GM23248 (cell line): ENCODE data around the gene AMELY. TPM values are rescaled to one million over a fixed set of nuclear protein-coding genes. Genes with fewer than 3 reads are reported as not detected.

Experiments used
- DNase-seq: peaks from one replicate; pipeline ENCODE4 v3.0.0-alpha.2; 2015
- H2AFZ ChIP-seq: fragments of 200-600 bp; sonication (generic); 2 replicates; pipeline ENCODE4 v1.6.1; 2016; ENCODE audit warnings: antibody characterized with exemption
- H3F3A ChIP-seq: fragments of 200-600 bp; sonication (generic); 2 replicates; pipeline ENCODE4 v1.6.1; 2016; ENCODE audit warnings: mild to moderate bottlenecking, antibody characterized with exemption, mixed run types; ENCODE audit not compliant: insufficient read depth
- H3K27ac ChIP-seq: fragments of 200-600 bp; sonication (generic); 2 replicates; pipeline ENCODE4 v1.5.1; 2016; ENCODE audit warnings: mild to moderate bottlenecking
- H3K27me3 ChIP-seq: fragments of 200-600 bp; sonication (generic); replicated peaks from 2 replicates; pipeline ENCODE4 v1.6.1; 2016; ENCODE audit warnings: mild to moderate bottlenecking; ENCODE audit not compliant: insufficient read depth
- H3K36me3 ChIP-seq: fragments of 200-600 bp; sonication (generic); 2 replicates; pipeline ENCODE4 v1.6.1; 2016; ENCODE audit warnings: low read depth, mild to moderate bottlenecking
- H3K4me1 ChIP-seq: fragments of 200-600 bp; sonication (generic); 2 replicates; pipeline ENCODE4 v1.6.1; 2016; ENCODE audit warnings: mild to moderate bottlenecking; ENCODE audit not compliant: insufficient read depth
- H3K4me2 ChIP-seq: fragments of 200-600 bp; sonication (generic); one replicate; pipeline ENCODE4 v1.6.1; 2016; ENCODE audit warnings: mild to moderate bottlenecking; ENCODE audit not compliant: unreplicated experiment
- H3K4me3 ChIP-seq: fragments of 200-600 bp; sonication (generic); 2 replicates; pipeline ENCODE4 v1.5.1; 2016; ENCODE audit warnings: mild to moderate bottlenecking
- H3K79me2 ChIP-seq: fragments of 200-600 bp; sonication (generic); 2 replicates; pipeline ENCODE4 v1.6.1; 2016; ENCODE audit warnings: mild to moderate bottlenecking; ENCODE audit not compliant: insufficient read depth
- H3K9ac ChIP-seq: fragments of 200-600 bp; sonication (generic); 2 replicates; pipeline ENCODE4 v1.6.1; 2016; ENCODE audit warnings: mild to moderate bottlenecking
- H3K9me2 ChIP-seq: fragments of 200-600 bp; sonication (generic); 2 replicates; pipeline ENCODE4 v1.6.1; 2016; ENCODE audit warnings: mixed run types, mild to moderate bottlenecking, moderate library complexity; ENCODE audit not compliant: insufficient read depth
- H3K9me3 ChIP-seq: fragments of 200-600 bp; sonication (generic); one replicate; pipeline ENCODE4 v1.6.1; 2017; ENCODE audit warnings: low read depth
- H4K20me1 ChIP-seq: fragments of 200-600 bp; sonication (generic); 2 replicates; pipeline ENCODE4 v1.6.0; 2016; ENCODE audit not compliant: insufficient read depth
- EZH2 ChIP-seq: fragments of 200-600 bp; sonication (generic); IDR thresholded peaks from 2 replicates; pipeline ENCODE4 v1.6.1; 2018; ENCODE audit warnings: antibody characterized with exemption, mild to moderate bottlenecking; ENCODE audit not compliant: insufficient read depth, poor library complexity, severe bottlenecking
- EZH2phosphoT487 ChIP-seq: fragments of 200-600 bp; sonication (generic); IDR thresholded peaks from 2 replicates; pipeline ENCODE4 v1.6.1; 2018; ENCODE audit warnings: antibody characterized with exemption, moderate library complexity, mild to moderate bottlenecking, low read depth; ENCODE audit not compliant: insufficient read depth
- WGBS, 2 experiments: methylation state at CpG; one replicate each; pipeline ENCODE4 v1.1.6; 2015 to 2017; ENCODE audit warnings: low lambda C conversion rate in 2 of 2, low coverage in 1 of 2; ENCODE audit errors: missing lambda C conversion rate in 2 of 2; 5-methylcytosine and 5-hydroxymethylcytosine counted together
- in situ Hi-C: fragments of 300-500 bp; cut with MboI; formaldehyde crosslinking; loops from 2 replicates; pipeline ENCODE4 v1.15.0; 2020
- polyA plus RNA-seq: library from polyadenylated mRNA; unstranded; fragments of >200 nt; fragmentation: Nextera tagmentation; extraction: Ambion mirVana; gene quantifications from 2 replicates; pipeline ENCODE4 v1.2.1, GENCODE V29; 2016
- total RNA-seq: library from RNA; depleted of rRNA; stranded (reverse); fragments of >200 nt; shearing (Covaris generic); gene quantifications from 2 replicates; pipeline ENCODE4 v1.2.3, GENCODE V29; 2014; rRNA removed

AMELY gene, protein sequence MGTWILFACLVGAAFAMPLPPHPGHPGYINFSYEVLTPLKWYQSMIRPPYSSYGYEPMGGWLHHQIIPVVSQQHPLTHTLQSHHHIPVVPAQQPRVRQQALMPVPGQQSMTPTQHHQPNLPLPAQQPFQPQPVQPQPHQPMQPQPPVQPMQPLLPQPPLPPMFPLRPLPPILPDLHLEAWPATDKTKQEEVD
- not detected in 2 replicates for total RNA-seq
- polyA plus RNA-seq, result not detected in 2 replicates

DNA sequence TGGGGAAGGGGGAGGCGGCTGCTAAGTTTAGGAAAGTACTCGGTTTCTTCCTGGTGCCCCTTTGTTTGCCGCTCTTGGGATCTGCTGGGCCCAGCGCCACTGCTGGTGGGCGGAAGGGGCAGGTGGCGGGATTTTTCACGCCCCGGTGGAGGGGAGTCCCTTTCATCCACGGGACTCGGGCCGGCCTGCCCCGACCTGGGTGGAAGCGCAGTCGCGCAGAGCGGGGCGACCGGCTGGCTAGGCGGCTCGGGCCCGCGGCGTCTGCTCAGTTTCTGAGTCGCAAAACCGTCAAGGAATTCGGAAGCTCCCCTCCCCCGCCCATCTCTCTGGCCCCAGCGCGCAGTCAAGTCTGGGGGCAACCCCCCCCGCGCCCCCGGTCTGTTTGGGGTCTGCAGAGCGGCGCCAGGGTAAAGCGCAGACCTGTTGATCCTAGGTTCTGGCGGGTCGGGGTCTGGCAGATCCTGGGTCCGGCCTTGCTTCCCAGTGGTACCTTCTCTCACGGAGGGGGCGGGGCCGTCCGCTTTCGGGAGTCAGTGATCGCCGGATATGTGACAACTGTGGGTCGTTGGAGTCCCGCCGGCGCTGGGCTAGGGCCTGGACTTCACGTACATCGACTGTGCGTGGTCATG lies at the start of gene AMELY:
Gene AMELY (minus strand): TSS at position 500 of the 629 bp plus-strand sequence. CDS start 39,144 bp downstream, outside the sequence.
- Histone ChIP-seq H3K9me3 (no peaks in the 10 kb centered on the region), H3K4me3 (no peak within 1 kb of the TSS), H3K27ac (no peak within 1 kb of the TSS), H3K9me2 (no peaks in the 10 kb centered on the region), H3F3A (no peaks in the 10 kb centered on the region), H3K27me3 (no peaks in the 10 kb centered on the region; the same call in 1 of the 2 replicates), H3K4me2 (no peak within 1 kb of the TSS), H4K20me1 (no peaks in the 10 kb centered on the region), H3K79me2 (no peaks in the 10 kb centered on the region), H2AFZ (no peak within 1 kb of the TSS), H3K9ac (no peak within 1 kb of the TSS), H3K36me3 (no peaks in the 10 kb centered on the region), H3K4me1 (no peaks in the 10 kb centered on the region)
- in situ Hi-C loops, result no loop called here
- no peak for DNase-seq
- 0 to 2% methylated on average over 2 to 19 of the region's 52 CpGs for WGBS, 2 experiments
- TF ChIP-seq EZH2phosphoT487 (no peak), EZH2 (no peak)

DNA sequence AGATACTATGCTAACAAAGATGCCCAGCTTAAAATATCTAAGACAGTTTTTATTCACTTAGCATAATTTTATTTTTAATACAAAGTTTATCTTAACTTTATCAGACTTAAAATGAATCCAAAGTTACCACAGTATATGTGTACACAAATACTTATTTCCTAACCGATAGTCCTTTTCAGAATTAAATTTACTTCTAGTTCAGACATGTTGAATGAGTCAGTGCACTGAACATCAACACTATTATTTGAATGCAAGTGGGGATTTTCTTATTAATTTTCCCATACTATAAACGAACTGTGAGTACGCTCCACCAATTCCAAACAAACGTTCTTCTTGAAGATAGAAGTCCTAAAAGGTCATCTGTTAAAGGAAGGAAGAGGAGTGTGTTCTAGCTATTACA lies 38.4 kb upstream of the AMELY start:
- Histone ChIP-seq H4K20me1 (no peaks in the 10 kb centered on the region), H3K4me1 (no peaks in the 10 kb centered on the region), H3K9me3 (no peaks in the 10 kb centered on the region), H3K9ac (no peak overlapping the region), H3K4me3 (no peak overlapping the region), H3K27ac (no peak overlapping the region), H3K4me2 (no peak overlapping the region), H3F3A (no peaks in the 10 kb centered on the region), H3K27me3 (no peaks in the 10 kb centered on the region), H3K79me2 (no peaks in the 10 kb centered on the region), H3K9me2 (no peaks in the 10 kb centered on the region), H2AFZ (no peak overlapping the region), H3K36me3 (no peaks in the 10 kb centered on the region)
- TF ChIP-seq EZH2phosphoT487, result no peak
- no peak for TF ChIP-seq EZH2
- no peak for DNase-seq
- in situ Hi-C loops, result no loop called here
- 48 to 60% methylated on average over 4 of the region's 4 CpGs for WGBS, 2 experiments

DNA sequence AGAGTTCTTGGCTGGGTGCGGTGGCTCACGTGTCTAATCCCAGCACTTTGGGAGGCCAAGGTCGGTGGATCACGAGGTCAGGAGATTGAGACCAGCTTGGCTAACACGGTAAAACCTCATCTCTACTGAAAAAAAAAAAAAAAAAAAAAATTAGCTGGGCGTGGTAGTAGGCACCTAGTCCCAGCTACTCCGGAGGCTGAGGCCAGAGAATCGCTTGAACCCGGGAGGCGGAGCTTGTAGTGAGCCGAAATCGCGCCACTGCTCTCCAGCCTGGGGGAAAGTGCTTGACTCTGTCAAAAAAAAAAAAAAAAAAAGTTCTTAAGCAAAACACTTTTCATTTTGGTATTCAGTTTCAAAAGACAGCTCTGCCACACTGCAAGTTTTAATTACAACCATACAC lies 36.8 kb upstream of the AMELY start:
- no peak overlapping the region for H3K9ac ChIP-seq
- no peaks in the 10 kb centered on the region for H3K27me3 ChIP-seq
- H3K4me1 ChIP-seq, result no peaks in the 10 kb centered on the region
- 2 to 5% methylated on average over 10 to 13 of the region's 13 CpGs for WGBS, 2 experiments
- no peak overlapping the region for H2AFZ ChIP-seq
- no peaks in the 10 kb centered on the region for H3K79me2 ChIP-seq
- no peaks in the 10 kb centered on the region for H3K36me3 ChIP-seq
- H3K27ac ChIP-seq, result no peak overlapping the region
- H3K9me2 ChIP-seq, result no peaks in the 10 kb centered on the region
- H4K20me1 ChIP-seq, result no peaks in the 10 kb centered on the region
- no peak for DNase-seq
- in situ Hi-C loops, result no loop called here
- H3K4me3 ChIP-seq, result no peak overlapping the region
- TF ChIP-seq EZH2phosphoT487 (no peak), EZH2 (no peak)
- no peak overlapping the region for H3K4me2 ChIP-seq
- no peaks in the 10 kb centered on the region for H3F3A ChIP-seq
- no peaks in the 10 kb centered on the region for H3K9me3 ChIP-seq

DNA sequence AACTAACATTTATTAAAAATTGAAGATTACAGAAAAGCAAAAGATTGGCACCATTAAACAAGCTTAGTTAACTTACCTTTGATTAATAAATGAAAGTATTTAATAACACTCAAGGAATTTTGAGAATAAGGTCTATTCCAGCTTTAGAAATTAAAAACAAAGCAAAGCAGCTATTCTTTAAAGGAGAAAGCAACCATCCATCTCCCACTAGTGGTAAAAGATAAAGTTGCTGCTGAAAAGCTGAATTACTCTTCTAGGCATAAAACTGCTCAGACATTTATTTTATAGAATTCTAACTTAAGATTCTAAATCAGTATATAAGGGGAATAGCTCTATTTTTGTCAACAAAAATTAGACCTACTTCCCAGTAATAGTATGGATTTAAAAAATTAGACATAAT lies 36.1 kb upstream of the AMELY start:
- Histone ChIP-seq H3K9me3 (no peaks in the 10 kb centered on the region), H4K20me1 (no peaks in the 10 kb centered on the region), H3K27ac (no peak overlapping the region), H2AFZ (no peak overlapping the region), H3K36me3 (no peaks in the 10 kb centered on the region), H3K4me1 (no peaks in the 10 kb centered on the region), H3K4me3 (no peak overlapping the region), H3K27me3 (no peaks in the 10 kb centered on the region), H3F3A (no peaks in the 10 kb centered on the region), H3K9ac (no peak overlapping the region), H3K4me2 (no peak overlapping the region), H3K79me2 (no peaks in the 10 kb centered on the region), H3K9me2 (no peaks in the 10 kb centered on the region)
- peak; percentile 7 for DNase-seq
- TF ChIP-seq EZH2, result no peak
- TF ChIP-seq EZH2phosphoT487, result no peak
- in situ Hi-C loops, result no loop called here
